KOPT-K1 (cell line): ENCODE results near the gene KCNC4.

Experiments
- H3K27ac ChIP-seq: fragments of 200-600 bp; sonication (generic); 2 replicates; pipeline ENCODE4 v1.5.1; 2016; ENCODE audit warnings: antibody characterized with exemption, mild to moderate bottlenecking, low read depth, low read length; ENCODE audit not compliant: poor library complexity, severe bottlenecking
- H3K36me3 ChIP-seq: fragments of 200-600 bp; sonication (generic); 2 replicates; pipeline ENCODE4 v1.5.1; 2017; ENCODE audit warnings: antibody characterized with exemption, mild to moderate bottlenecking, low read length, moderate library complexity; ENCODE audit not compliant: insufficient read depth
- H3K9me3 ChIP-seq: fragments of 200-600 bp; sonication (generic); 2 replicates; pipeline ENCODE4 v1.5.1; 2017; ENCODE audit warnings: antibody characterized with exemption, low read length, mild to moderate bottlenecking; ENCODE audit not compliant: insufficient read depth, poor library complexity, severe bottlenecking

KCNC4 gene

DNA sequence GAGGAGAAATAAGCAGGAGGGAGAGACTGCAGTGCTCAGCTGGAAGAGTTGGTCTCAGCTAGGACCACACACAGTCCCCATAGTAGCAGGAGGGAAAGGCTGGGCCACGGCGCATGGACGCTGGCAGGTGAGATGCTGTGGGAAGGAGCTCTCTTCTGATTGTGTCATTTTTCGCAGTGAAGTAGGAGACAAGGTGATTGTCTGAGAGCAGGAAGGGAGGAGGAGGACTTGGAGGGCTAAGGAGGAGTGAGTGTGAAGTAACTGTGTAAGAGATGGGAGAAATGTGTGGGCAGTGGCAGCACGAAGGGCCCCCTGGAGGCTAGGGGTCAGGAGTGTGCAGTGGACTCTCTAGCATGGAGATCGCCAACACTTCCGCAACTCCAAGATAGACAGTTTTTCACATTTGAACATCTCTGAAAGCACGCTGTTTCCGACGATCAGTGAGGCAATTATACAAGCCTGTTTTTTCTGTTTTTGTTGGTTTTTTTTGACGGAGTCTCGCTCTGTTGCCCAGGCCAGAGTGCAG lies 26.4 kb upstream of the KCNC4 start:
- Histone ChIP-seq H3K36me3 (no peaks in the 10 kb centered on the region), H3K27ac (no peak overlapping the region), H3K9me3 (no peaks in the 10 kb centered on the region)

DNA sequence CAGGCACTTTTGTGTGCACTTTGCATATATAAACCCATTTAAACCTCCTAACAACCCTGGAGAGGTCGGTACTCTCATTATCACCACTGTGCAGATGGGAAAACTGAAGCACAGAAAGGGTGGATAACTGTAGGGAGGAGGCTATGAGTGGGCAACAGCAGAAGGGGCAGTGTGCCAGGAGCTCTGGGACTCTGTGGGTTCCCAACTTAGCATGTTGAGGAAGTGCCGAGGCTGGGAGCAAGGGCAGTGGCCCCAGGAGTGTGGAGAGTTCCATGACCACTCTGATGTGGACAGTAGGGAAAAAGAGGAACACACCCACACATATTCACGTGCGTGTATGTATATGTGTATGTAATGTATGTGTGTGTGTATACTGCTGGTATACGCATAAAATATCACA lies 25.7 kb upstream of the KCNC4 start:
- no peaks in the 10 kb centered on the region for H3K9me3 ChIP-seq
- H3K36me3 ChIP-seq, result no peaks in the 10 kb centered on the region
- H3K27ac ChIP-seq, result no peak overlapping the region

- H3K27ac ChIP-seq, result no peak overlapping the region
- H3K9me3 ChIP-seq, result no peaks in the 10 kb centered on the region
- no peaks in the 10 kb centered on the region for H3K36me3 ChIP-seq
Measured at GRCh38 chr1:110185181-110185580, 24.9 kb upstream of the KCNC4 start.

DNA sequence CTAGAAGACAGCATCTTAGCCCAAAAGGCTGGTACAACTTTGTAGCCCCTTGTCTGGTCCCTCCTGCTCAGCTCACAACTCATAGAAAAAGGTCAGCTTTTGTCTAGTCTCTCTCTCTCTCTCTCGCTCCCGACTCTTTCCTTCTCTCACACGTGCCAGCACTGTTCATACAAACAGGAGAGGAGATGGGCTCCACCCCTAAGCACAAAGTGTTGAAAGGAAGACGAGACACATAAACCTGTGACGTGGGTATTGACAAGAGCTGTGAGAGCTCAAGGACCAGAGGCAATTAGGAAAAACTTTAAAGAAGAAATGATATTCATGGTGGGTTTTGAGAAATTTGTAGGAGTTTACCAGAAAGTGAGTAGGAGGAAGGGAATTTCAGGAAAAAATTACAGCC lies 23.6 kb upstream of the KCNC4 start:
- Histone ChIP-seq H3K27ac (no peak overlapping the region), H3K36me3 (no peaks in the 10 kb centered on the region)

DNA sequence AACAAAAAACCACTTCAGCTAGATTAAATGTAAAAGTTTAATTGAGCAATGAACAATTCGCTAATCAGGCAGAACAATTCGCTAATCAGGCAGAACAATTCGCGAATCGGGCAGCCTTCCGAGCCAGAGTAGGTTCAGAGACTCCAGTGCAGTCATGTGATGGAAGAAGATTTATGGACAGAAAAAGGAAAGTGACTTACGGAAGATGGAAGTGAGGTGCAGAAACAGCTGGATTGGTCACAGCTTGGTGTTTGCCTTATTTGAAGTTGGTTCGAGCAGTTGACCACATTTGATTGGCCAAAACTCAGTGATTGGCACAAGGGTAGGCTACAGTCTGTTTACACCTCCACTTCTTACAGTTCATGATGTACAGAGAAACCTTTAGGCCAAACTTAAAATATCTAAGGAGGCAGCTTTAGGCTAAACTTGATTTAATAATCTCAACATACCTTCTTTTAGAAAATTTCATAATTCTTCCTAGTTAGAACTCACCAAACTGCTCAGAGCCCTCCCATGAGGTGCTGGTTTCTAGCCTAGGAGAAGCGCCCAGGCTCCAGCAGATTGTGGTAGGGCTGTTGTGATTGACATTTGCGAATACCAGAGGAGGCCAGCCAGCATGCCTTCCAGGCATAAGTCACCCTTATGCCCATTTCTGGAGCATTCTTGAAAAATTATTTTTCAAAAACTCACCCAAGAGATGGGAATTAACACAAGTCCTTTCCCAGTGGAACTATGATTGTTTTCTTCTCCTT lies 22.8 kb upstream of the KCNC4 start:
- H3K27ac ChIP-seq, result no peak overlapping the region

More for the DNA sequence above, 23.6 kb upstream of the KCNC4 start:
- H3K9me3 ChIP-seq, result no peaks in the 10 kb centered on the region

DNA sequence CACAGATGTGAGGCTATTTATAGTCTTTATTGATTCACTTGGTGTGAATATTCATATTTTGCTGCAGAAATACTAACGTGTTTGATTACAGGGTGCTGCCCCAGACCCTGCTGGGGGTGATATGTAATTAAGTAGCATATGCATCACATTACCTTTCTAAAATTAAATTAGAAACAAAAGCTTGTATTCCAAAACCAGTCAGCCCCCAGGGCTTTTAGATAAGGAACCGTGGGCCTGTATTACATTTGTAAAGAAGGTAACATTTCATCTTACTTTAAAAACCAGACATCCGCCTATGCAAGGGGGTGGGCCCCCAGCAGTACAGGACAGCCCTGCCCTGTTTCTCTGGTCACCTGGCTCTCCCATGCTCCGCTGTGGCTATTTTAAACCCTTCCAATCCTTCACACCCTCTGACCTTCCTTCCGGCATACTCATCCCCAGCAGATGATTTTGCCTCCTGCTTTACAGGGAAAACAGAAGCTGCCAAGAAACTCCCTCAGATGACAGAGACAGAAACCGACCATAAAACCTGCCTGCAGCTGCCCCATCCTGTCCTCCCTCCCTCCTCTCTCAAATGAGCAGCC lies 22.0 kb upstream of the KCNC4 start:
- Histone ChIP-seq H3K27ac (no peak overlapping the region), H3K9me3 (no peaks in the 10 kb centered on the region), H3K36me3 (no peaks in the 10 kb centered on the region)

More for the DNA sequence above, 22.8 kb upstream of the KCNC4 start:
- H3K9me3 ChIP-seq, result no peaks in the 10 kb centered on the region
- H3K36me3 ChIP-seq, result no peaks in the 10 kb centered on the region

- Histone ChIP-seq H3K36me3 (no peaks in the 10 kb centered on the region), H3K27ac (no peak overlapping the region), H3K9me3 (no peaks in the 10 kb centered on the region)
Measured at GRCh38 chr1:110189181-110189580, 20.9 kb upstream of the KCNC4 start.

DNA sequence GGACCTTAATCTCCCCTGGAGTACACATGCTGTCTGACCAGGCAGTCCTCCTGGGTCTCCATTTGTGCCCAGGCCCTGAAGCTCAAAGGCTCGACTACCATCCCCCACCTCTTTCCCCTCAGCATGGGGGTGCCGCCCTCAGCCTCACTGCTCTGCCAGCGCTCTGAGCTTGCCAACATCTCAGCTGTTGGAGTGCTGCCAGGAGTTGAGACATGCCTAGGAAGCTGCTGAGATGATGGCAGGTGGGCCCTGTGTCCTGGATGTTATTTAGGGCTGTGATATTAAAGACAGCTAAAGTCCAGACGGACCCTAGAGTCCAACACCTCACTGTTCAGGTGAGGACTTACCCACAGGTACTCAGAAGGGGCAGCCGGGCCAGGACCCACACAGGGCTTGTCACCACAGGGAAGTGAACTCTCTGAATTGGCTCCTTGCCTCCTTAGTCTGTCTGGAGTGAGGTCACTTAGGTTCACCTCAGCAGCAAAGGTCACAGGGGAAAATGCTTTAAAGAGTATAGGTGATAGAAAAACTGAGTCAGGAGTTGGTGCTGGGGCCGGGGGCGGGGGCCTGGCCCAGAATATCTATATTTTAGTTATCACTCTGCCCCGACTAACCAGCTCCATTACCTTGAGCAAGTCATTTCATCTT lies 19.7 kb upstream of the KCNC4 start:
- H3K9me3 ChIP-seq, result no peaks in the 10 kb centered on the region
- H3K36me3 ChIP-seq, result no peaks in the 10 kb centered on the region
- no peak overlapping the region for H3K27ac ChIP-seq

DNA sequence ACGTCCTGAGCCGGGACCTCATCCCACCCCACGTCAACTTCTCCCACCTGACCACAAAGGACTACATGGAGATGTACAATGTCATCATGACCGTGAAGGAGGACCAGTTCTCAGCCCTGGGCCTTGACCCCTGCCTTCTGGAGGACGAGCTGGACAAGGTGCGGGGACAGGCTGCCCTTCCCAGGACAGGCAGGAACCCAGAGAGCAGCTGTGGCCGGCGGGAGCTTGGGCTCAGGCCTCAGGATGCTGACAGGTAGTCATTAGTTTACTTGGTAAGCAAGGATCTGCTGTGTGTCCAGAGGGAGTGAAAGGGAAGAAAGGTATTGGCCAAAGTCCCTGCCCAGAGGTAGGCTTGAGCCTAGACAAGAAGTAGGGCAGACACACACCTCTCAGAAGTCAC lies 17.6 kb upstream of the KCNC4 start:
- Histone ChIP-seq H3K9me3 (no peaks in the 10 kb centered on the region), H3K27ac (no peak overlapping the region), H3K36me3 (no peaks in the 10 kb centered on the region)

DNA sequence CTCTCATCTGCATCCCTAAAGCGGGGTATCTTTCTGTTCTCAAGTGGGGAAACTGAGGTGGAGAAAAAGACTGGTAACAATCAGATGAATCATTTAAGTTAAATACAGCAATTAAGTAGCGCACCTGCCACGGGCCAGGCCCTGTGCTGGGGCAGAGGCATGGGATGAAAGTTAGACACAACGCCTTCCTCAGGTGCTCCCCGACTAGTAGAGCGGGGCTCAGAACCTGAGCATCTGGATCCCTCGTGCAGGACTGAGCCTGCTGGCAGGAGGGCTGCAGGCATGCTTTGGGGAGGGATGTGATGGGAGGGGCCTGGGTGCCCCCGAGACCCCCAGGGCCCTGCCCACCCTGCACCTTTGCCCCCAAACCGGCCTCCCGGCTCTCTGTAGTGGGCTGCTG lies 14.9 kb upstream of the KCNC4 start:
- Histone ChIP-seq H3K27ac (no peak overlapping the region), H3K9me3 (no peaks in the 10 kb centered on the region), H3K36me3 (no peaks in the 10 kb centered on the region)

GRCh38 chr1:110196917-110197765 lies 13.0 kb upstream of the KCNC4 start:
- H3K36me3 ChIP-seq, result no peaks in the 10 kb centered on the region
- no peak overlapping the region for H3K27ac ChIP-seq
- H3K9me3 ChIP-seq, result no peaks in the 10 kb centered on the region

- Histone ChIP-seq H3K27ac (no peak overlapping the region), H3K9me3 (no peaks in the 10 kb centered on the region), H3K36me3 (no peaks in the 10 kb centered on the region)
Measured at GRCh38 chr1:110197905-110198629, 12.0 kb upstream of the KCNC4 start.

DNA sequence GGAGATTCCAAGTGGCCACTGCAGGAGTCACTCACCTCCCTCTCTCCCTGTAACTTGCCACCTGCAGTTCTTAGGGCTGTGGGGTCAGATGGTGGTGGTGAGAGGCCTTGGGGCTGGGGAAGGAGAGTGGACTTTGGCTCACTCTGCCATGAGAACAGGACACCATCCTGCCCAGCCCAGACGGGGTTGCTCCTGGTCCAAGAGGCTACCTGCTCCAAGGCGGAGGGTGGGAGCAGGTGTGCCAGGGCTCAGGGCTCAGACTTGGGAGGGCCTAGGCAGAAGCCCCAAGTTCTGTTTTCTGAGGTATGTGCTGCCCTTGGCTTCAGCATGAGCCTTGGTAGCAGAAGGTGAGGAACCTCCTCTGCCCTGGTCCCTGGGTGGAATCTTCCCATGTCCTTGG lies 11.4 kb upstream of the KCNC4 start:
- H3K9me3 ChIP-seq, result no peaks in the 10 kb centered on the region
- H3K27ac ChIP-seq, result no peak overlapping the region
- H3K36me3 ChIP-seq, result no peaks in the 10 kb centered on the region

- H3K36me3 ChIP-seq, result no peaks in the 10 kb centered on the region
- H3K9me3 ChIP-seq, result no peaks in the 10 kb centered on the region
Measured at GRCh38 chr1:110200190-110200589, 9.9 kb upstream of the KCNC4 start.

More at GRCh38 chr1:110200190-110200589, 9.9 kb upstream of the KCNC4 start:
- H3K27ac ChIP-seq, result no peak overlapping the region
